Stimulated activated CD8-positive, alpha-beta memory T cell treated with anti-CD3 and anti-CD28 coated beads, Interleukin-12 subunit alpha, Interleukin-12 subunit beta, amount 100 ng/mL, for 4 hours (primary cell): ENCODE data around the gene FRMD4B.
A peak's percentile ranks its signal among the peaks of the same experiment; 100 is the strongest.

ENCODE experiments used
- DNase-seq: peaks from one replicate; pipeline ENCODE4 v3.0.0-alpha.2; 2020; ENCODE audit warnings: low read depth

FRMD4B gene

DNA sequence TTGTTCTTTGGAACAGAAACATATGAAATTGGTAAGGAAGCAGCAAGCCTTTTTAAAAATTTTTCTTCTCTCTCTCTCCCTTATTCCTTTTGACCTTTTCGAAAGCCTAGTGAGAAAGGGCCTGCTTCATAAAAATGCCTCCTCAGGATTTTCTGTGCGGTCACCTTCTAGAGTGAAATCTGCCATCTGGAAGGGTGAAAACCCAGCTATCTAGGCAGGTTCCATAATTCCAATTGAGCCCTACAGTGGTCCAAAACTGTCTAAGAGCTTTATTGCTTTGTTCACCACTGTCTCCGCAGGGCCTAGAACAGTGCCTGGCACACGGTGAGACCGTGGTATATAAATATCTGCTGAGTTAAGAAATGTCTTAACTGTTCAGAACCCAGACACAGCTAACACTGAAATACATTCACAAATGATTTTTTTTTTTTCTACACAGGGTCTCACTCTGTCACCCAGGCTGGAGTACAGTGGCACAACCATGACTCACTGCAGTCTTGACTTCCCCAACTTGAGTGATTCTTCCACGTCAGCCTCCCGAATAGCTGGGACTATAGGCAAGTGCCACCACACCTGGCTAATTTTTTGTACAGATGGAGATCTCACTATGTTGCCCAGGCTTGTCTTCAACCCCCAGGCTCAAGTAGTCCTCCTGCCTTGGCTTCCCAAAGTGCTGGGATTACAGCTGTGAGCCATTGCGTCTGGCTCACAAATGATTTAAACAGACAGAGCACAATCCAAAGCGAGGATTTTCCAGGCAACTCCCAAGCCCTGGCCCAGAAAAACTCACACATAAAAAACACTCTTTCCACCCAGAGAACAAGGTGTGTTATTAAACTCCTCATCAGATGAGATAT lies 64.4 kb downstream of the FRMD4B start:
- no peak for DNase-seq

DNA sequence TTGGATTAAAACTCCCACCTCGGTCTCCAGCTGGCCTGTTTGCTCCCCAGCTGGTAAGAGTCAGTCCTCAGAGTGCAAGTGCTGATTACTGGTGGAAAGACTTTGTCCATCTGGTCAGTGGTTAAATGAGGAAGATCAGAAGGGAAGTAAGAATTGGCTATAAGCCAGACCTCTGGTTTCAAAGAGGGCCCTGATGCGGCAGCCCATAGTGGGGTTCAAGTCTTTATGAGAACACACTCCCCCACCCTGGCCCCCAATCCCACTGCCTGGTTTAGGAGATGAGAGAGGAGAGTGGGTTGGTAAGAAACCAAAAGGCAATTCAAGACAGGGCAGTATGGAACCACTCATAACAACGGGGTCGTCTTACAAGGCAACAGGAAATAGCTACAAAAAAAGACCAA lies 65.0 kb downstream of the FRMD4B start:
- no peak for DNase-seq

DNA sequence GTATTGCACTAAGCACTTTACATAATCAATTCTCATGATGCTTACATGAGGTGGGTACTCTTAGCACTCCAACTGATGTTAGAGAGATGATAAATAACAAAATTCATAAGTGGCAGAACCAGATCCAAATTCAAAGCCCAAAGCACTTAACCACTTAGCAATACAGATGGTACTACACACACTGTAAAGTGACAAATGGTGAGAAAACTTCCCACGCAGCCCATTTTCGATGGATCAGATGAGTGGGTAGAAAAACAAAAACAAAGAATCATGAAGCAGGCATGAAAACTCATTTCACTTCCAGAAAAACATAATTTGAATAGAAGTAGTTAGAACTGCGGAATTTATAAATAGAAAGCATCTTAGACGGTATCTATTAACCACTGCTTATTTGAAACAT lies 66.2 kb downstream of the FRMD4B start:
- DNase-seq = no peak

DNA sequence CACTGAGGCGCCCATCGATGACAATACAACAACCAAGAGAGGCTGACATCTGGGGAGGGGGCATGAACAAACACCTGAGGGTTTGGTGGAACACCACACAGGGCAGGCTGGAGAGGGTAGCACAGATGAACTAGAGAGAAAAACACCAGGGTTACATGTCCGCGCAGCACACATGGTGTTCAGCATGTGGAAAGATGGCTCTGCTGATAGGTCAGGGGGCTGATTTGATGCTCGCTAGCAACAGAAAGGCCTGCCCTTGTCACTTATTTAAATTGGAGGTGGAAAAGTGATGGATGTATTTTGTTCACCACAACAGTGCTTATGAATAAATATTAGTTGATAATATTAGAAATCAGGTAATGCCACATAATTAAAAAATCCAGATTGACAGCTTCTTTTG lies 67.5 kb downstream of the FRMD4B start:
- DNase-seq = no peak

DNA sequence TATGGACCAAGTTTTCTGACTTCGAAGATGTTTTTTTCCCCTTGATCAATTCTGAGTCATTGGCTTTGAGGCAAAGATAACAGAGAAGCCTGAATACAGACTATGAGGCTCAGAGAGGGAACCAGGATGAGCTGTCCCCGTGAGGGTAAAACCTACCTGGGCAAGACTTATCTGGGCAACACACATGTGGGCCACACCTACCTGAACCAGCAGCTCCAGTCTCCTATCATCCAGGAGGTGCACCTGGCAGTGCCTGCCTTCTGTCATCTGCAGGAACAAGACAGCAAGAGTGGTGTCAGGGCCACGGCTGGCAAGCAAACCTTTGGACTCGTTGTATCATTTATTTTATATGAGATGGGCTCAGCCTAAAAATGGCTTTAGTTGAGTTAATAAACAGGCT lies 72.6 kb downstream of the FRMD4B start:
- no peak for DNase-seq

DNA sequence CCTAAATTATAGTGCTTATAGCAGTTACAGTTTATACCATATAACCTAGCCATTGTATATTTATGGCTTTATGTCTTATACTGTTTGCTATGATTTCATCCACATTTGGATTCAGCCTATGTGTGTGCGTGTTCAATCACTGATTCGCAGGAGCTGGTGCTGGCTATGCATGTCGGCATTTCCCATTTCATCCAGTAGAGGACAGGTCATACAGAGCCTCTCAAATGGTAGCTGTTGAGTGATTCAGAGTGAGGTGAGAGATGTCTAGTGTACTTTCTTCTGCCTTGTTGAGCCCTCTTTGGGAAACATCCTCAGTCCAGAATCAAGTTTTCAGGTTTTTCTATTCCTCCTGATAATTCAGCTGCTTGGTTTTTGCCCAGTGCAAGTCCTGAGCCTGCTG lies 76.1 kb downstream of the FRMD4B start:
- no peak for DNase-seq

DNA sequence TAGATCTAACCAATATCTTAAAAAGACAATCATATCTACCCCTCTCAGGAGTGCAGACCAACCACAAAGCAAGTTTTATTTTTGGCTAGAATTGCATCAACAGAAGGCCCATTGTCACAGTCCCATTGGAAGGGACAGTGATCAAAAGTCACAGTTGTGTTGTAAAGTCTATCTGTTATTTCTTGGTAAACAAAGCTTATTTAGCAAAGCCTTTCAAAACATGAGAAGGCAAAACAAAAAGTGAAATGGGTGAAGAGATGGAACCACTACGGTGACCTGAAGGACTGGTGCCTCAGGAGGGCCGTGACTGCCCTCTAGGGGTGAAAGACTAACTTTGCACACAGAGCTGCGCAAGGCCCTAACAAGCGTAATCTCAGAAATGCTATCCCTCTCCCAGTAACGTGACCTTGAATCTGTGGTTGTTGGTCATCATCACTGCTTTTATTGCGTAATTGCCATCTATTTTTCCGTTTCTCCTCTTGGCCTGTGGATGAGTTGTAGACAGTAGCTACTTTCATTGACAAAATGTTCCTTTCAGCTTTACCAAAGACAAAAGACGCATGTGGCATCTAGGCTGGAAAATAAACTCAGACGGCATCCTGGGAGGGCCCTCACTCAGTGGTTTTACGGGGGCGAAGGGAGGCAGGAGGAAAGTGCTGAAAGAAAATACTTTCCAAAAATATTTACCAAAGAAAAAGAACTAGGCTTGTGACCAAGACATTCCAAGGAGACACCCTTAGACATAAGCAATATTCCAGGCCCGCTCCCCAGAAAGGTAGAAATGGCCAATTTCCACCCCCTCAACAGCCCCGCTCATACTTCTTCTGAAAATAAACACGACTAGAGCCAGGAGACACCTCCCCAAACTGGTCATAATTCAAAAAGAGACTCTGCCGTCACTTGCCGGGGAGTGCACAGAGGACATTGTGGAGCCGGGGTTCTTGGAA lies 79.4 kb downstream of the FRMD4B start:
- peak; percentile 17 for DNase-seq

DNA sequence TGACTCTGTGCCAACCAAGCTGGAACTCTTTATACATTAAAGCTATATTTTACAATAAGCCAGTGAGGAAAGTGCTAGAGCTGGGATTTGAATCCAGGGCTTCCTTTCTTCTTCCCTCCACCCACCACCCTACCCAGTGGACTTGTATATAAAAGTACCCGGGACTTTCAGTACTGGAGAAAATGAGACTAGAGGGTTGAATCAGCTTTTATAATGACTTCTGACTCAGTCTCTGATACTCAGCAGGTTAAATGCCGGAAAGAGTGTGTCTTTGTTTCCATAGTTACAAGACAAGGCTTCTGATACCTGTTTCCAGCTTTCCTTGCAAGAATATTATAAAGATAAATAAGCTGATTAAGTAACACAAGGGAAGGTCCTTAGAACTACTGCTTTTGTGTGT lies 80.9 kb downstream of the FRMD4B start:
- no peak for DNase-seq

DNA sequence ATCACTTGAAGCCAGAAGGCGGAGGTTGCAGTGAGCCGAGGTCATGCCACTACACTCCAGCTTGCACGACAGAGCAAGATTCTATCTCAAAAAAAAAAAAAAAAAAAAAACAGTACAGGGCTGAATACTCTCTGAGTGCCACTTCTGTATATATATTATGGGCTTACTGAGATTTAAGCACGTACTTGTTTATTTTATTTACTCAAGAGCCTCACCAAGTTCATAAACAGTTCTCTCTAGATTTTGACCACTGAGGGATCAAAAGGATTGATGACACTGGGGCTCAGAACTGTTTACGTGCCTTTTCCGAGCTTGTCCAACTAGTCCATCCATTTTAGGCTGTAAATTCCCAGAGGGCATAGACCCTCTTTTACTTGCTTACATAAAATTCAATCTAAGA lies 81.5 kb downstream of the FRMD4B start:
- no peak for DNase-seq

DNA sequence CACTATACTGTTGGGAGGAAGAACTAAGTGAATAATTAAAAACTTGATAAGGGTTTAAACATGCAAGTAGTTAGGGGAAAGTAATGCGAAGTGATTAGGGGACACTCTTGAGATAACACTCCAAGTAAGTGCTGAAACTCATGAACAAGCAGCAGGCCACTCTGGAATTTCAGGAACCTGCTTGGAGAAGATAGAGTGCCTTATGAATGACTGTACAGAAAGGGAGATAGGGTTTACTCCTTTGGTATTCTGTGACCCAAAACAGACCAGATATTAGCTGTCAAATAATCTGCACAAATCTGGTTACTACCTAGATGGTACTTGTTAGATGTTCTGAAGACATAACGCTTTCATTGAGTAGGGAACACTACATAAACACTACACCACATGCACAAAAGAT lies 85.6 kb downstream of the FRMD4B start:
- DNase-seq = no peak

DNA sequence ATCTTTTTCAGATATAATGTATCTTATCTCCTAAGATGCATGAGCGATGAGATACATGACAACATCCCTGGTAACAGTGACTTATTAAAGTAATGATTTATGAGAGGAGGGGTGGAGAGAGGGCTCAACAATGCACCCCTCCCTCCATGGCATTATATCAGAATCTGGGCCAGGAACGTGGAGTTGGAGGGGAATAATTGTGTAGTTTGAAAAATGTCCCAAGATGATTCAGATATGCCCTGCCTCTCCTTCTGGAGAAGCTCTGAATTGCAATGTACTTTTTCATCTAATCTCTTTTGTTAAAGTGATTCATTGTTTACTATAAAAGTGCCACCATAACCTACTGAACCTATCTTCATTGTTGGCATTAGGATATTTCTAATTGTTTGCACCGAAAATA lies 86.5 kb downstream of the FRMD4B start:
- no peak for DNase-seq

DNA sequence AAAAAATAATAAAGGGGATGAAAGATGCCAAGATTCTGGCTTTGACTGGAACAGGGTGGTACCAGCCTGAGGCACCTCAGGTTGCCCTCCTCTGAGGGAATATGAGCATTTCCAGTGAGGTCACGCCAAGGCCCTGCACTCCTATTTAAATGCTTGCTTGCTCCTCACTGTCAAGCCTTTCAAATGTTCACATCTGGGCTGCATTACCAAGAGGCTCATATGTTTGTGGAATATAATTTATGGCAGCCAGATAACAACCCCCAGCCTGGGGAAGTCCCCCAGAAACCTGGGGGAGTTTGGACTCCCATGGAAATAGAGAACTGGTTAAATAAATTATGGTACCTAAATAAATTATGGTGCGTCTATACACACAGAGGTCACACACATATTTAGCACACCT lies 88.4 kb downstream of the FRMD4B start:
- no peak for DNase-seq

DNA sequence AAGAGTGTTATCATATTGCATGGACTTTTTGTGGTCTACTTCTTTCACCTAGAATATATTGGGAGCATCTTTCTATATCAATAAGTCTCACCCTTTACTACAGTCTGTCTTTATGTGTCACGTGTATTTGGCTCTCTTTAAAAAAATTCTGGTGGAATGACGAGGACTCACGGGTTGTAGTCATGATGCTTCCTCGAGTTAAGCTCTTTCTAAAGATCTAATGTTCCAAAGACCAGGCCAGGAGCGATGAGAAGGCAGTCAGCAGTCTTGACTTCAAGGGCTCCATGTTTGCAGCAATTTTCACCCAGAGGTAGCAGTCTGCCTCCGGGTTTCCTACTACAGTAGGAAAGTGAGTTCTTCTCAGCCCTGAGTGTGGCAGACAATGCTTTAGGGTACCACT lies 88.9 kb downstream of the FRMD4B start:
- no peak for DNase-seq

DNA sequence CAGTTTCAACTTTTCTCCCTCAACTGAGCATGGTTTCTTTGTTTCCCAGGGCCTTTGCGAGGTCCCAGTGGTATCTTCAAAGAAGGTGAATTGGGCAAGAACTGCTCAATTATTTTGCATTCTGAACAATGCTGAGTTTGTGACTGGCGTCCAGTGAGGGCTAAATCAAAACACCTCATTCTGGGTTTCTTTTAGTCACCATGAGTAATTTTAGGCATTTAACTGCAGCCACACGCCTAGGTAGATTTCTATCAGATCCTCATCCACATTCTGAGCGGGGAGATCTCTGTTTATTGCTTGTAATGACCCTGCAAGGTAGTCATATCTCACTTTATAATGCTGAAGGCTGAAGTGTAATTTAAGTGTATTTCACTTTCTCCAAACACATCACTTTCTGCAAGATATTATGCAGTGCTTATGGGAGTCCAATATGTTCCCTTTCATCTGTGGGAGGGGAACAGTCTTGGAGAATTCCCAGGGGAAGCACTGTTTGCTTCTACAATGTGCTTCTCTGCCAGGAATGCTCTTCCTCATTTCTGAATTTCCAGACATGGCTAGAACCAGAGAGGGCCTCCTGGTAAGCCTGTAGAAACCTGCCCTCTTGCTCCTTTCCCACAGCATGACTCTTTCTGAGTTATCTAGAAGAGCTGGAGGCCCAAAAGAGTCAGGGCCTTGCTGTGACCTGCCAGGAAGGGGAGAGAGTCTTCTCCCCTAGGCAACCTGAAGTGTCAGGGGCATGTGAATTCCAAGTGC lies 91.7 kb downstream of the FRMD4B start:
- no peak for DNase-seq

DNA sequence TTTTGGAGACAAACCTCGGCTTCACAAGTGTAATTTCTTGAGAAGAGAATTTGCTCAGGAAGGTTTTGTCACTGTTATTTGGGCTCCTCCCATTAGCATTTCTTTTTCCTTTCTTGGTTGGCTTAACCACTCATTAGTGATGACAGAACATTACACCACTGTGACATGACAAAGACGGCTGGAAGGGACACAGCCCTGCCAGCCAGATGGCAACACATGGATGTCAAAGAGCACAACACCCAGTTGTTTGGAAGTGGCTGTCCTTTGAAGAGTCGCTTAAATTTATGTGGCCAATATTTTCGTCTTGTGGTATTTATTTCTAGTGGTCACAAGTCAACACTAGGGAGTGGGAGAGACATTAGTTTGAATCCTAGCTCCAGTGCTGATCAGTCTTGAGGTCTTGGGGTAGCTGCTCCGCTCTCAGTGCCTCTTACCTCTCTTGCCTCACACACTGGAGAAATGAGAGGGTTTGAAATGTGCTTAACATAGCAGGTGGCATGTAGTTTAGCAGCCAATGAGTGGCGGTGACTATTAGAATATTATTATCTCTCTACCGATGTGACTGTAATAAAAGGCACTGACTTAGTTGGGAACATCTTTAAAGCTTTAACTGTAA lies 92.8 kb downstream of the FRMD4B start:
- DNase-seq = no peak

DNA sequence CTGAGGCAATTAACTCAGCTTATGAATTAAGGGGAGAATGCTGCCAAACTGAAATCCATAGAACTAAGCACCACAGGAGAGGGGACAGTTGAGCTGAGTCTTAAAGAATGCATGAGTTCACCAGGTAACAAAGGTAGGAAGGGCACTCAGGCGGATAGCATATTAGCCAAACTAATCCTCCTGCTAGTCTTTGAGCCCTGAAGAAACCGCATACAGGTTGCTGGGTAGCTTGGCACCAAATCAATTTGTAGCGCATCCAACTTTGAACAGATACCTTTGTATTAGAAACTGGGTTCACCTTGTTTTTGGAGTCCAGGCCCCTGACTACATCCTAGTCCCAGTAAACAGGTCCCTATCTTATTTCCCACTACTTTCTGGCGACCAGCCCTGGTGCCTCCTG lies 93.7 kb downstream of the FRMD4B start:
- DNase-seq = no peak

DNA sequence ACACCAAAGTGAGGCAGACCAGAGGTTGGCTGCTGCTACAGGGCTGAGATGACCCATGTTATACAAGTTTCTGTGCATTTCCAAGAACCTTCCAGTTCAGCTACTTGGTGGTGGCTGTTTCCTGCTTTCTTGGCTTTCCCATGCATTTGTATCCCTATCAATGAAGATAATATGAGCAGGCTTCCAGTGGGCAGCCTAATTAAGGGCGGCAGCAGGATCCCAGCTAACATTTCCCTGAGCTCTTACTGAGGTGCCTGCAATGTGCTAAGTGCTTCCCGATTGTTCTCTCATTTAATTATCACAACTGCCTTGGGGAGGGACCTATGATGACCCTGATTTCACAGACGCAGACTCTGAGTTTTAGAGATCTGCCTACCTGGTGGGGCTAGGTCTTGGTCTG lies 95.5 kb downstream of the FRMD4B start:
- DNase-seq = no peak

DNA sequence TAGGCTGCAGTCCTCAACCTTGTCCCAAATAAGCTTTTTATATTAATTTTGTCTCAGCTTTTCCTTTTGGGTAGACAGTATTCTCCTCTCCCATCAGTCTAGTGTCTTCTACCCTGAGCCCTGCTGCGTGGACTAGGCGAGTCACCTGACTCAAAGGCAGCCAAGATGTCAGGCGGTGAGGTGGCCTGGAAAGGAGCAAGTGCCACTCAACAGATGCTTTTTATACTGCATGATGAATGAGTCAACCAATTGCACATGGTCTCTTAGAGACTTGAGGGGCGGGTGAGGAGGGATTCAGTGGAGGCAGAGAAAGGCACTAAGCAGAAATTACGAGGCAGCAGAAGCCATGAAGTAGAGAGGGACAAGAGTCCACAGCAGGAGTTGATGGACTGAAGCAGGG lies 95.9 kb downstream of the FRMD4B start:
- DNase-seq = no peak

DNA sequence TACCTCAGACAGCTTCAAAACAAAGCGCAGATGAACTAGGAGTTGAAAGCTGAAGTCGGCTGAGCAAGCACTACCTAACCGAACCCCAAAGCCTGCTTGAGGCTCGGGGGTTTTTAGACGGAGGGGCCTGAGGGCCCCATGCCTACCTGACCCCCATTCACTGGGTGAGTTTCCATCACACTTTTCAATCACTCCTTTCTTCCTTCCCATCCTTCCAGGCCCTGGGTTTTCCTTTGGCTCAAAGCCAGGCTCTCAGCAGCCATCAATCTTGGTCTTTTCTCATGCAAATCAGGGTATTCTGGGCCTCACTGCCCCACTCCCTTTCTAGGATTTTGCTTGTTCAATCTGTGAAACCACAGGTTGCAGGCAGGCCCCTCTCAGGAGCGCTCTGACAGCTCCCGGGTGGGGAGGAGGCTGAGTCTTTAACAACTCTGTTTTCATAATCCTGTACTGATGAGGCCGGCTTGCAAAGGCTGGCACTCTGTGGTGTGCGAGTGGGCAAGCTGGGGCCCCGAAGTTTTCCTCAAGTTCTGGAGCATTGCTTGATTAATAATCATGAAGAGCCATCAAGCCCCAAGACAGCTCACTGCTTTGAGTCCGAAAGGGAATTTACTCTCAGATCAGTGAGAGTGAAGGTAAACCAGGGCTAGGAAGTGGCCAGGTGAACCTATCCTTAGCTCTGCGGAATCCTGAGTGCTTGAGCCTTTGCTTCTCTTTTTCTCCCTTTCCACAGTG lies 97.6 kb downstream of the FRMD4B start:
- no peak for DNase-seq

DNA sequence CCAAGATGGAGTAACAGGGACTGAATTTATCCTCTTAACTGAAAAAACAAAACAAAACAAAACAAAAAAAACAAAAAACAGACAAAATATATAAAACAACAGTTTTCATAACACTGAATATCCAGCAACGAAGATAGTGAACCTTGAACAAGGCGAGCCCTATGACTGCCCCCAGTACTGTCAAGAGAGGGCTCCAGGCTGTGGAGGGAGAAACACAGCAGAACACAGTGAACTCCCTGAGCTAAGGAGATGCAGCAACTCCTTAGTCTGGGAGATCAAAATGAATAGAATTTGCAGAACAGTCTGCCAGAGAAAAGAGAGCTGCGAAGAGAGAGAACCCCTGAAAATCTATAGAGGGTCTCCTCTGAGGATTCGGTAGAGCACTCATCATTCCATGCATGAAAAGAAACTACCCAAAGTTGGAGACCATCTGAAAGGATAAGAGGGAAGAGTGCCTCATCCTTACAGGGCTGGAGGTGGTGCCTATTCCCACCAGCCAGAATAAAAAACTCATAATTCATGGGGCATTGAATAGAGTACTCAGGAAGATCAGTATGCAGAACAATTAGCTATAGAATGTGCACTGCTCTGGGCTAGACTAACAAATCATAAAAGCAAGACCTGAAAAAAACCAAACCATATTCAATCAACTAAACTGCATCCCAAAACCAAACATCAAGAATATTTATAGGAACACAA lies 101.8 kb downstream of the FRMD4B start:
- no peak for DNase-seq

DNA sequence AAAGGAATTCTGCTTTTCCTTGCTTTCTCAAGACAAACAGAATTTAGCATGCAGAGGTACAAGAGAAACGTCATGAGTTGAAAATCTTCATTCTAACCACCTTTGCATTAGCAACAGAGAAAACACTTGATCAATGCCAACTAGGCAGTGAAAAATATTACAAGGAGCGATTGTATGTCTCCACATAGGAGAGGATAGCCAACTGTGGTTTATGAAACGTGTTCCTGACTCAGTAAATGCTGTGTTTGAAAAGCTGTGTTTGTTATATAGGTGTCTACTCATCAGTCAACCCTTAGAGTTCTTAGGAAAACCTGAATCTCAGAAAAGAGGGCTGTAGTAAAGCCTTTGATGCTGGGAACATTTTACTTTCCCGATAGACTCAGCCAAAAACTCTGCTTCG lies 102.4 kb downstream of the FRMD4B start:
- no peak for DNase-seq
